CD4-positive, alpha-beta T cell treated with Interferon gamma for 1 hour (primary cell): Measurements from ENCODE around the gene POU2F2.

Source experiments
- DNase-seq: peaks from one replicate; pipeline ENCODE4 v3.0.0-alpha.2; 2020

POU2F2 gene

GRCh38 chr19:42154471-42155323 lies 22.5 kb upstream of the POU2F2 start:
- no peak for DNase-seq

DNA sequence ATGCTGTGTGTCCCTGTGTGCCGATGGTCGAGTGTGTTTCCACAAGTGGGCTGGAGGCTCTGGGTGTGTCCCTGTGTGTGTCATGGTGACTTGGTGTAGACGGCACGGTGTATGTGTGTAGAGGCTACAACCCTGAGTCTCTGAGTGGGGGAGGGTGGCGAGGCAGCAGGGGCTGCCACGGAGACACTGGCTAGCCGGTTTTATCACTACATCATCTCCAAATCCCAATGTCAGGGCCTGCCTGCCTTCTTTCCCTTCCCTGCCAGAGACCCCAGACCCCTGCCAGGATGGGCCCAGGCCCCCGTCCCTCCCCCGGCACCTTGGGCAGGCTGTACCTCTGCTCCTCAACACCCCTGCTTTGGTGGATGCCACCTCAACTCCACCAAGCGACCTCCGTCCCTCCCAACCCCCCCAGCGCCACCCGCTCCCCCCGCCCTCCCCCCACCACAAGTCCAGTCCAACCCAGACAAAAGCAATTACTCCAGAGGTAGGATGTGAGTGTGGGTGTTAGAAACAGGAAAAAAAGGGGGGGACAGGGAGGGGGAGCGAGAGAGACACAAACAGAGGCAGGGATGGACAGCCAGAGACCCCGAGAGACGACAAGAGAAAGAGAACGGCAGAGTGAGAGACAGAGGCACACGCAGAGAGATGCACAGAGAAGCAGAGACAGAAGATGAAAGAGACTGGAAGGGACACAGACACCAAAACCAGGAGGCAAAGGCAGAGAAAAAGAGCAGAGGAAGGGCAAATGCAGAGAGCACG lies 21.6 kb upstream of the POU2F2 start:
- no peak for DNase-seq

DNA sequence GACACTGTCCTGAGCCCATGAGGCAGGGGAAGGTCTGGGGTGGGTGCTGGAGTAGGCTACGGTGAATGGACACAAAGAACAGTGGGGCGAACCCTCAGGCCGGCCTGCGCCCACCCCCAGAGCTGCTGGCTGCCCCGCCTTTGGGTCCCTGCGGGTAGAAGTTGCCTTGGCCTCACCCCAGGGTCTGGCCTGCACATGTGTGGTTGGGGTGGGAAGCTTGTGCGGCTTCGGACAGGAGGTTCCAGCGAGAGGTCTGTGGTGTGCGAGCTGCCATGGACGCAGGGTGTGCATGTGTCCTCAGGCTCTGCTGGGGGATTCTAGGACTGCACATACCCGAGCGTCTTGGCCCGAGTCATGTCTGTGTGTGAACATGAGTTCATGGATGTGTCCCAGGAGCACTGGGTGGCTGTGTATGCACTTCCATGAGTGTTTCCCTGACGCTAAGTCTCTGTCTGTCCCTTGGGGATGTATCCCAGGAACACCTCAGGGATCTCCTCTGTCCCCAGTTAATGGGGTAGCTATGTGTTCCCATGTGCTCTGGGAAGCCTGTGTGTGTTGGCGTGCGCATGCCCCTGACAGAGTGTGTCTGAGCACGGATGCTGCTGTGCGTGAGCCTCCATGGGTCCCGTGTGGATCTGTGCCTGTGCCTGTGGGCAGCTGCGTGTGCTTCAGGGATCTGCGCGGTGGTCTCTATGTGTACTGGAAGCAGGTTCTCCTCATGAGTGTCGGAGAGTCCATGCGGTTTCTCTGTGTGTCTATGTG lies 20.8 kb upstream of the POU2F2 start:
- no peak for DNase-seq

GRCh38 chr19:42151782-42152684 lies 19.8 kb upstream of the POU2F2 start:
- no peak for DNase-seq

DNA sequence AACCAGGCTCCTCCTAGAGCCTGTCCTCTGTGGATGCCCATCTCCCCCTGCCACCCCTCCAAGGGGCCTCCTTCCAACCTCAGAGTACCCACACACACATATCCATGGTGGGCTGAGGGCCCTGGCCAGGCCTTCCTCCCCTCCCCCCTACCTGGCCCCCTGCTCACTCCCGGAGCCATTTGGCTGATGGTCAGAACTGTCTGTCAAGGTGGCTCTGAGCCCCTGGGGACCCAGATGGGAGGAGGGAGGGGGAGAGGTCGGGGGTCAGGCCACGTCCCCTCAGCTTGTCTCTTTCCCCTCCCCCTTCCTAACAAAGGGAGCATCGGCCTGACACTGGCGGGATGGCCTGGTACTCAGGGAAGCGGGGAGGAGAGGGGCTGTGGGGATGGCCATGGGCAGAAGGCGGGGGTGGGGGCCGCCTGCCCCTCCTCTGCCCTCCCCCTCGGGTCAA lies 18.7 kb upstream of the POU2F2 start:
- no peak for DNase-seq

- no peak for DNase-seq
These were observed 18.1 kb upstream of the POU2F2 start for GRCh38 chr19:42150364-42150763.

- no peak for DNase-seq
These were observed 17.4 kb upstream of the POU2F2 start for GRCh38 chr19:42149447-42150202.

GRCh38 chr19:42148266-42148665 lies 16.0 kb upstream of the POU2F2 start:
- DNase-seq = no peak

- no peak for DNase-seq
These were observed 11.3 kb upstream of the POU2F2 start for GRCh38 chr19:42143341-42144234.

DNA sequence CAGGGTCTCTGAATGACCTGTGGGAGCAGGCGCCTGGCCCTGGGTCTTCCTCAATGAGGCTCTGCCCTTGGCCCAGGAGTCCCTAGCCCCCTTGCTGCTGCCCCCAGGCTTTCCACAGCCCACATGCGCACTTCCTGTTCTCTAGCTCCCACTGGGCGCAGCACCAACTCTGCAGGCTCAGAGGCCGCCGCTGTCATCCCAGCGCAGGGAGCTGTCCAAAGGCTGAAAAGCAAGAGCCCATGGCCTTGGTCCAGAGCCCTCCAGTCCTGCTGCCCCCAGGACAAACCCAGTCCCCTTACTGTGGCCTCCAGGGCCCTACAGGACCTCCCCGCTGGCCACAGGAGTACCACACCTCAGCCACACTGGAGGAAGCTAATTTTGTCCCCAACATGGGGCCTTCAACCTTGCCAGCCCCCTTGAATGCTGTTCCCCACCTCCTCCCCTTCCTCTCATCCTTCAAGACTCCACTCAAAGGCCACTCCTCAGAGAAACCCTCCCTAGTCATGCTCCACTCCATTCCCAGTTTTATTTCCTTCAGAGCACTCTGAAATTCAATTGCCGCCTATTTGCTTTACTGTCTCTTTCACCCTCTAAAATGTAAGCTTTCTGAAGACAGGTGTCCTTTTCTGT lies 8.0 kb upstream of the POU2F2 start:
- peak; percentile 13 for DNase-seq

GRCh38 chr19:42134535-42135070 lies 2.4 kb upstream of the POU2F2 start:
- no peak for DNase-seq

GRCh38 chr19:42132851-42133528 lies 744 bp upstream of the POU2F2 start:
- DNase-seq = peak; percentile 83

DNA sequence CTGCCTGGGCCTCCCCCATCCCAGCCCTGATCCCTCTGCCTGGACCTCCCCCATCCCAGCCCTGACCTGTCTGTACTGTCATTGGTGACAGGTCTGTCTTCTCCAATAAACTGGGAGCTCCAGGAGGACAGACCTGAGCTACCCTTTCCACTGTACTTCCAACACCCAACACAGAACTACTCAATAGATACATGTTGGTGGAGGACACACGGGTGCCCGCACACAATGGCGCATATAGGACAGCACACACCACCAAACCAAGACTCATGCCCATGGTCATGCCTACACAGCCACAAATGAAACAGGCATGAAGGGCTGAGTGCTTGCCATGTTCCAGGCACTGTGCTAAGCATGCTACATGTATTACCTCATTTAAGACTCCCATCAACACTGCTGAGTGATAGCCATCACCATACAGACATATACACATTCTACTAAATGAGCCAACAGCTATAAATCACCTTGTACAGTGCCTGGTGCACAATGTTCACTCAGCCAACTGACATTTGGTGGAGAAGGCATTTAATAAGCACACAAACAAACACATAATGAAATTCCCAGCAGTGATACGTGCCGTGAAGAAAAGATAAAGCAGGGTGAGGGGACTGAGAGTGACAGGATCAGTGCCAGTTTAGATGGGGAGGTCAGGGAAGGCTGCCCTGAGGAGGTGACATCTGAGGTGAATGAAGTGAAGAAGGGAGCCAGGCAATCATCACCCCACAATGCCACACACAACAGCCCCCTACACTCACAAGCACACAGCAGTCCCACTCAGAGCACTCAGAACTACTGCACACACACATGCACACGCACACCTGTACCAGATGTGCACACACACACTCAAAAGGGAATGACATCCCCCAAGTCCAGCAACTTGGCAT lies 857 bp downstream of the POU2F2 start:
- DNase-seq = no peak

DNA sequence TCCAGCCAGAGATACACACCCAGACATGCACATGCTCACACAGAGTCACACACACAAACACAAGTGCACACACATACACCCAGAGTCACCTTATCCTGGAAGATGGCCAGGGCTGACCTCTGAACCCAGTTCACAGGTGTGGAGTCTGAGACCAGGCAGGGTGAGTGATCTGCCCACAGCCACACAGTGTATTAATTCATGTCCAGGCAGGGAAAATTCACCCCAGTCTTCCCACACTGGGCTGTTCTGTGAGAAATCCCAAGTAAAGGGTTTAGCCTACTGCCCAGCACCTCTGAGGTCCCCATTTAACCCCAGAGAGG lies 2.0 kb downstream of the POU2F2 start:
- no peak for DNase-seq

DNA sequence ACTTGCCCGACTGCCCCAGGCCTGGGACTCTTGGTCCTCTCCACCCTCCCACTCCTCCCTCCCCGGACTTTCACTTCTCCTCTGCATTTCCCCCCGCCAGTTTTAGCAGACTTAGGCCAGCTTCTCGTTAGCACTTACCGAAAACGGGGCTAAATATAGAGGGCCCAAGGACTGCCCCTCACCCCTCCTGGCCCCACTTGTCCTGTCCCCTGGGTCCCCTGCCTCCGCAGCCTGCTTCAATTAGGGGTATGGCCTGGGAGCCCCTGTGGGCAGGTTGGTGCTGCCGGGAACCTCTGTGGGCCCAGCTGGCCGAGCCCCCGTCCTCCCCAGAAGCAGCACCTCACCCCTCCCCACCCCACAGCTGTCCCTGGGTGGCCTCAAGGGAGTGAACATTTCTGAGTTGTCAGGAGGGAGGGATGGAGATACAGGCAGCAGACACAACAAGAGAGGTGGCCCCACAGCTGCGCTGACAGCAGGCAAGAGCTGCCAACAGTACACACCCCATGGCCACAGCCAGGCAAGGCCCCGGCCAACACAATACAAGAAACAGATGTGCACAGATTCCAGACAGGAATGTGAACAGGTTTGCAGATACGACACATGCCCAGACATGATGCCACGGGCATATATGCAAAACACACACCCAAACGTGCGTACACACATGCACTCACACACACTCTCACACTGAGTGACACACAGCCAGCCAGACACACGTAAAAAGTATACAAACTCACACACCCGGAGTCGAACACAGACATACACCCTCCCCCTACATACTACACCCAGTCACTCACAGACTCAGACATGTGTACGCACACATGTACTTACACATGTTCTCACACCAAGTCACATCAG lies 2.6 kb downstream of the POU2F2 start:
- peak; percentile 79 for DNase-seq

DNA sequence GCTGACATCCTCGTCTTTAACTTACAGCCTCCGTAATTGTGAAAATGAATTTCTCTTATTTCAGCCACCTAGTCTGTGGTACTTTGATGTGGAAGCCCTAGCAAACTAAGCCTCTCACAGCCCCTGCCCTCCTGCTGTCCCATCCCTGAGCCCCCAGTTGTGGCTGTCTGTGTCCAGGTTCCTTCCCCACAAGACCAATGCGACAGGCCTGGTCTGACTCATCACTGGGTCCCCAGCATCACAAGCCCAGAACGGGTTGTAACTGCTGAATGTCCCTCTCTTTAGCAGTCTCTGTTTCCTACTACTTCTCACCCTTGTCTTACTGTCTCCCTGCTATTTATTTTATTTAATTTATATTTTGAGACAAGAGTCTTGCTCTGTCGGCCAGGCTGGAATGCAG lies 5.7 kb downstream of the POU2F2 start:
- no peak for DNase-seq

- no peak for DNase-seq
These were observed 6.7 kb downstream of the POU2F2 start for GRCh38 chr19:42125536-42125935.
